GM12892 (cell line): Measurements from ENCODE around the gene AGFG1. TPM values are rescaled to one million over a fixed set of nuclear protein-coding genes. Genes with fewer than 3 reads are reported as not detected.

Experiments
- DNase-seq: peaks from one replicate; pipeline ENCODE4 v3.0.0; 2011; ENCODE audit not compliant: insufficient read length
- FAIRE-seq: peaks from 2 replicates; lab custom pipeline; 2011; peaks lifted over from hg19 to GRCh38; lab: Jason Lieb, UNC
- POLR2A ChIP-seq: IDR thresholded peaks from 2 replicates; pipeline ENCODE4 v1.6.1; 2011; ENCODE audit warnings: low read depth, low read length, control low read depth
- POLR2AphosphoS5 ChIP-seq: IDR thresholded peaks from 2 replicates; pipeline ENCODE4 v1.6.1; 2011; ENCODE audit warnings: low read depth, low read length, control low read depth
- TAF1 ChIP-seq: IDR thresholded peaks from 2 replicates; pipeline ENCODE4 v1.6.1; 2011; ENCODE audit warnings: low read depth, mild to moderate bottlenecking, control low read depth, low read length, borderline replicate concordance
- polyA plus RNA-seq: library from polyadenylated mRNA; unstranded; fragments of >200 nt; gene quantifications from one replicate; pipeline ENCODE4 v1.2.1, GENCODE V29; 2012; ENCODE audit warnings: missing spikeins, inconsistent platforms; ENCODE audit not compliant: missing spikeins

Gene AGFG1, protein sequence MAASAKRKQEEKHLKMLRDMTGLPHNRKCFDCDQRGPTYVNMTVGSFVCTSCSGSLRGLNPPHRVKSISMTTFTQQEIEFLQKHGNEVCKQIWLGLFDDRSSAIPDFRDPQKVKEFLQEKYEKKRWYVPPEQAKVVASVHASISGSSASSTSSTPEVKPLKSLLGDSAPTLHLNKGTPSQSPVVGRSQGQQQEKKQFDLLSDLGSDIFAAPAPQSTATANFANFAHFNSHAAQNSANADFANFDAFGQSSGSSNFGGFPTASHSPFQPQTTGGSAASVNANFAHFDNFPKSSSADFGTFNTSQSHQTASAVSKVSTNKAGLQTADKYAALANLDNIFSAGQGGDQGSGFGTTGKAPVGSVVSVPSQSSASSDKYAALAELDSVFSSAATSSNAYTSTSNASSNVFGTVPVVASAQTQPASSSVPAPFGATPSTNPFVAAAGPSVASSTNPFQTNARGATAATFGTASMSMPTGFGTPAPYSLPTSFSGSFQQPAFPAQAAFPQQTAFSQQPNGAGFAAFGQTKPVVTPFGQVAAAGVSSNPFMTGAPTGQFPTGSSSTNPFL
- polyA plus RNA-seq = 68.9 TPM

DNA sequence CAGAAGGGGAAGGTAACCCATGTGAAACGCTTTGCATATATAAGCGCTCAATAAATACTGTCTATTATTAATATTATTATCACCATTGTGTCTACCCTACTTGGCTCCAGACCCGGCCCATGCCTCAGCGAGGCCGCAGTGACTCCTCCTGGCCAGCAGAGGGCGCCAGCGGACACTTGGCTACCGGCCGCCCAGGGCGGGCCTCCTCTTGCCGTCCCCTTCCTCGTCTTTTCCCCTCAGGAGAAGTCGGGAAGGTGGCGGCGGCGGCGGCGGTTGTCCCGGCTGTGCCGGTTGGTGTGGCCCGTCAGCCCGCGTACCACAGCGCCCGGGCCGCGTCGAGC is at the start of gene AGFG1:
Gene AGFG1 (plus strand): TSS at position 233 of the 341 bp plus-strand sequence. CDS start 266 bp downstream, outside the sequence.
- DNase-seq (peak; percentile 86), FAIRE-seq (peak; percentile 92)
- TF ChIP-seq POLR2AphosphoS5 (peak; percentile 30; the same call in 1 of the 2 replicates), POLR2A (peak; percentile 50; the same call in 1 of the 2 replicates), TAF1 (peak; percentile 62; the same call in 1 of the 2 replicates)

DNA sequence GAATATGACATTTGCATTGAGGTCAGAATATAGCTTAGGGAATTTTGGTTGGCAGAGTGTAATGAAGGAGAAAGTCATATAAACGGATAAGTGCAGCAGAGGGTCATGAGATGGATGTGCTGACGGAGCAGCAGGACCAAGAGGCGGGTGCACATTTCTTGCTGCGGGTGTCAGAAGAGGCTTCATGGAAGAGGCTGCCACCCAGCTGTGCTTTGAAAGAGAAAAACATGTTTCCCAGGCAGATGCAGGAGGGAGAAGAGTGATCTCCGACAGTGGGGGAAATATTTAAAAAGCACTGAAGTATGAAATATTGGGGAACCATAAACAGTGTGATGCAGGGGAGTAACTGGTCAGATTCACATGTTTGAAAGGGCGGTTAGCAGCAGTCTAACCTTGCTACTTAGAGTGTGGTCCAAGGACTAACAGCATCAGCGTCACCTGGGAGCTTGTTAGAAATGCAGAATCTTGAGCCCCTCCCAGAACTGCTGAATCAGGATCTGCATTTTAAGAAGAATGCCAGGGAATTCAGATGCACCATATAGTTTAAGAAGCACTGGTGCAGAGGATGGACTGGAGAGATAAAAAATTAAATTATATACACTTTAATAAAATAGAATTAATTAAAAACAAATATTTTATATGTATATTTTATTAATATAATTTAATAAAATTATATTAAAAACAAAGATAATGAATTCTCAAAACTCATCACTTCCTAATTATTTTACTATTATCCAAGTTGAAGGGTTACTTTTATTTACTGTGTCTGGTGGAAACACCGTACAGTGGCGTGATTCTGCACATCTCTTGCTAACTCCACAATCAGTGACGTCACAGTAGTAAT is 48.1 kb upstream of the AGFG1 start:
- no peak for TF ChIP-seq POLR2A
- no peak for TF ChIP-seq POLR2AphosphoS5
- TF ChIP-seq TAF1 = no peak
- DNase-seq = no peak
- no peak for FAIRE-seq

GRCh38 chr2:227428731-227429285 is 43.1 kb upstream of the AGFG1 start:
- DNase-seq (no peak), FAIRE-seq (no peak)
- TF ChIP-seq POLR2AphosphoS5 = no peak
- TF ChIP-seq TAF1 = no peak
- no peak for TF ChIP-seq POLR2A

DNA sequence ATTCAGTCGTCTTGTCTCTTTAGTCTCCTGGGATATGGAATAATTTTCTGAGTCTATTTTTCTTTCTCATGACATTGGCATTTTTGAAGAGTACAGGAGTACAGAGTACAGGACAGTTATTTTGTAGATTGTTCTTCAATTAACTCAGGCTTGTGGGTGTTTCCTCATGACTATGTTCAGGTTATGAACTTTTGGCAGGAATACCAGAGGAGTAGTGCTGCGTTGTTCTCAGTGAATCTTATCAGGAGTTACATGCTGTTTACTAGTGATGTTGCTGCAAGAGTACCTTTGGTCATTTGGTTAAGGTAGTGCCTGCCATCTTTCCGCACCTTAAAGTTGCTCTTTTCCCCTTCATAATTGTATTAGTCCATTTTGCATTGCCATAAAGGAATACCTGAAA is 41.3 kb upstream of the AGFG1 start:
- no peak for TF ChIP-seq POLR2A
- TF ChIP-seq TAF1 = no peak
- TF ChIP-seq POLR2AphosphoS5 = no peak
- DNase-seq (no peak), FAIRE-seq (no peak)

- TF ChIP-seq TAF1 = no peak
- TF ChIP-seq POLR2AphosphoS5 = no peak
- no peak for TF ChIP-seq POLR2A
- DNase-seq (no peak), FAIRE-seq (no peak)
These were observed 38.8 kb upstream of the AGFG1 start for GRCh38 chr2:227433171-227433570.

DNA sequence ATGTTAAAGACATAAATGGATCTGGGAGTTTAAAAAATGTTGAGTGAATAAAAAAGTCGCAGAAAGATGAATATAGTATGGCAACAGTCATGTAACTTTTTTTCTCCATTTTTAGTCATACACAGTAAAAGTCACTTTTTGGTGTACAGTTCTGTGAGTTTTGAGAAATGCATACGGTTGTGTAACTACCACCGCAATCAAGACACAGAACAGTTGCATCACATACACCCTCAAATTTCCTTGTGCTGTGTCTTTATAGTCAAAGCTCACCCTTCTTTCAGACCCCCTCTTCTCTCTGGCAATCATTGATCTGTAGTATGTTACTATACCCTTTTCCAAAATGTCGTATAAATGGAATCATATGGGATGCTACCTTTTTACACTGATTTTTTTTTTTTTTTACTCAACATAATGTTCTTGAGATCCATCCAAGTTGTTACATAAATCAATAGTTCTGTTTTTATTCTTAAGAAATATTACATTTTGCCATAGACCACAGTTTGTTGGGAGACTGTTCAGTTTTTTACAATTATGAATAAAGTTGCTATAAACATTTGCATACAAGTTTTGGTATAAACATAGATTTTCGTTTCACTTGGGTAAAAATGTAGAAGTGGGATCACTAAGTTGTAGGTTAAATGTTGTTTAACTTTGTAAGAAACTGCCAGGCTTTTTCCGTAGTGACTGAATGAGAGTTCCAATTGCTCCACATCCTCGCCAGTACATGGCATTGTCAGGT is 35.4 kb upstream of the AGFG1 start:
- DNase-seq = no peak

DNA sequence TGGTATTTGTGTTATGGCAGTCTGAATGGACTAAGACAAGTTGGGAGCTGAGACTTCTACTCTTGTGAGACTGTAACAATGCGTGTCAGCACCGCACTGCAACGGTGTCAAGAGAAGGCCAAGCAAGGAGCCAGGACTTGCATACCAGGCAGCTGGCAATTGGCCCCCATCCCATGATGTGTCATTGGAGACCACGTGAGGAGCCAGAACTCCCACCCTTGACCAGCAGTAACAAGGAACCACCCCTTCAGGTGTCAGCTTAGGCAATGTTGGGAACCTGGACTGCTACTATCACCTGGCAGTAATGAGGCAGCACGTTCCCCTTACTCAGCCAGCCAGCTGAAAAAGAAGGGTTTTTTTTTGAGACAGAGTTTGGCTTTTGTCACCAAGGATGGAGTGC is 32.7 kb upstream of the AGFG1 start:
- DNase-seq = no peak
- no peak for TF ChIP-seq POLR2A
- TF ChIP-seq POLR2AphosphoS5 = no peak
- TF ChIP-seq TAF1 = no peak
- FAIRE-seq = no peak

More for the DNA sequence above, 35.4 kb upstream of the AGFG1 start:
- FAIRE-seq = no peak
- no peak for TF ChIP-seq POLR2AphosphoS5
- no peak for TF ChIP-seq POLR2A
- TF ChIP-seq TAF1 = no peak

DNA sequence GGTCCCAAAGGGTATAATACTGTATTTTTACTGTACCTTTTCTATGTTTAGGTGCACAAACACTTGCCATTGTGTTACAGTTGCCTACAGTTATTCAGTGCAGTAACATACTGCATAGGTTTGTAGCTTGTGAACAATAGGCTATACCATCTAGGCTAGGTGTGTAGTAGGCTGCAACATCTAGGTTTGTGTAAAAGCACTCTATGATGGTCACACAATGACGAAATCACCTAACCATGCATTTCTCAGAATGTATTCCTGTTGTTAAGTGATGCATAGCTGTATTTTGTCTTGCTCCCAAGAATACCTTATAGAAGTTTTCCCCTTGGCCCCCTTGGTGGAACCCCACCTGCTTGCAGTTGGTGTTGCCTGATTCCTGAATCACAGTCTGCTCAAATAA is 29.3 kb upstream of the AGFG1 start:
- TF ChIP-seq POLR2AphosphoS5 (no peak), POLR2A (no peak), TAF1 (no peak)

GRCh38 chr2:227443889-227444568 is 27.9 kb upstream of the AGFG1 start:
- TF ChIP-seq TAF1 (no peak), POLR2AphosphoS5 (no peak), POLR2A (no peak)
- FAIRE-seq = no peak

More for the DNA sequence above, 29.3 kb upstream of the AGFG1 start:
- no peak for DNase-seq
- peak; percentile 57 for FAIRE-seq

DNA sequence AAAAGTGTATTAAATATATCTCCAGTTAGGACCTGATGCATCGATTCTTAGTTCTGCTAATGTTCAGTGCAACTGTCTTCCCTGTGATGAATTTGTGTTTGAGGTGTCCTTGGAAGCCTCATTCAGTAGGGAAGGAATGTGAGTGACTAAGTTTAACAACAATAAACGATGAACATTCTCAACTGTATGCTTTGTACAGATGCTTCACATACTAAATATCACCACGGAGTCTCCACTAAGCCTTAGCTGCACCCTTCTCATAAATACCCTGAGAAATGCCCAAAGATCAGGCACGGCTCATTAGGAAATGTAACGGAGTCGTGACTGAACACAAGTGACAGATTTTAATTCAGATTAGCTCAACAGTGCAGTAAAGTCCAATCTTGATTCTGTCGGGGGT is 24.4 kb upstream of the AGFG1 start:
- TF ChIP-seq POLR2A (no peak), TAF1 (no peak), POLR2AphosphoS5 (no peak)

More at GRCh38 chr2:227443889-227444568, 27.9 kb upstream of the AGFG1 start:
- no peak for DNase-seq

More for the DNA sequence above, 24.4 kb upstream of the AGFG1 start:
- no peak for DNase-seq
- no peak for FAIRE-seq
